Testis (tissue), 2 donors: ENCODE measurements around the gene COX6B2.

Experiments used
- POLR2A ChIP-seq: fragments of 450-650 bp; IDR thresholded peaks from one replicate; pipeline ENCODE4 v1.6.1; 2017; ENCODE audit warnings: antibody characterized with exemption, mild to moderate bottlenecking, moderate library complexity
- TF ChIP-seq, protein P1 (sequence below), 3 experiments: fragments of 450-650 bp in 2 of 3; fragments of 200-600 bp in 1 of 3; sonication (generic) in 1 of 3; IDR thresholded peaks; one replicate each; pipeline ENCODE4 v1.5.1; 2016 to 2019; ENCODE audit warnings: antibody characterized with exemption in 3 of 3, mild to moderate bottlenecking in 2 of 3, moderate library complexity in 1 of 3

DNA sequence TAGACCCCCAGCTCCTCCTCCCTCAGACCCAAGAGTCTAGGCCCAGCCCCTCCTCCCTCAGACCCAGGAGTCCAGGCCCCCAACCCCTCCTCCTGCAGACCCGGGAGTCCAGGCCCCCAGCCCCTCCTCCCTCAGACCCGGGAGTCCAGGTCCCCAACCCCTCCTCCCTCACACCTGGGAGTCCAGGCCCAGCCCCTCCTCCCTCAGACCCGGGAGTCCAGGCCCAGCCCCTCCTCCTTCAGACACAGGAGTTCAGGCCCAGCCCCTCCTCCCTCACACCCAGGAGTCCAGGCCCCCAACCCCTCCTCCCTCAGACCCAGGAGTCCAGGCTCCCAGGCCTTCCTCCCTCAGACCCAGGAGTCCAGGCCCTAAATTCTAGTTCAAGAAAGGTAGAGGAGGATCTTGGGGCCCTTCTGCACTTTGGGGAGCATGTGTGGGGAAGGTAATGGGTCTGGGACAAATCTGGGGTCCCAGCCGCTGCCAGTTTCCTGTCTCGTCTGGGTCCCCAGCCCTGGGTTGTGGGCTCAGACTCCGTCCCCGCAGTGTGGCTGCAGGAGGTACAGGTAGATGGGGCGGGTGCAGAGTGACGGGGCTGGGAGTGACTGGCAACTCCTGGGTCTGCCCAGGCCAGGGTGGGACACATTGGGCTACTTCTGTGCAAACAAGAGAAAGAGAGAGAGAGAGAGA is 18.9 kb upstream of the COX6B2 start:
- TF ChIP-seq, protein P1, sequence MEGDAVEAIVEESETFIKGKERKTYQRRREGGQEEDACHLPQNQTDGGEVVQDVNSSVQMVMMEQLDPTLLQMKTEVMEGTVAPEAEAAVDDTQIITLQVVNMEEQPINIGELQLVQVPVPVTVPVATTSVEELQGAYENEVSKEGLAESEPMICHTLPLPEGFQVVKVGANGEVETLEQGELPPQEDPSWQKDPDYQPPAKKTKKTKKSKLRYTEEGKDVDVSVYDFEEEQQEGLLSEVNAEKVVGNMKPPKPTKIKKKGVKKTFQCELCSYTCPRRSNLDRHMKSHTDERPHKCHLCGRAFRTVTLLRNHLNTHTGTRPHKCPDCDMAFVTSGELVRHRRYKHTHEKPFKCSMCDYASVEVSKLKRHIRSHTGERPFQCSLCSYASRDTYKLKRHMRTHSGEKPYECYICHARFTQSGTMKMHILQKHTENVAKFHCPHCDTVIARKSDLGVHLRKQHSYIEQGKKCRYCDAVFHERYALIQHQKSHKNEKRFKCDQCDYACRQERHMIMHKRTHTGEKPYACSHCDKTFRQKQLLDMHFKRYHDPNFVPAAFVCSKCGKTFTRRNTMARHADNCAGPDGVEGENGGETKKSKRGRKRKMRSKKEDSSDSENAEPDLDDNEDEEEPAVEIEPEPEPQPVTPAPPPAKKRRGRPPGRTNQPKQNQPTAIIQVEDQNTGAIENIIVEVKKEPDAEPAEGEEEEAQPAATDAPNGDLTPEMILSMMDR (IDR thresholded peaks at IDR 0.05): no peak
- TF ChIP-seq POLR2A: no peak
